Transverse colon (tissue), 4 donors: ENCODE data around the gene TRPV4.

Source experiments
- CTCF ChIP-seq, 5 experiments: fragments of 200-600 bp in 3 of 5; fragments of 450-650 bp in 2 of 5; sonication (generic) in 3 of 5; IDR thresholded peaks; 1 replicate in 2 of 5; 2 replicates in 3 of 5; pipeline ENCODE4 v1.5.1; 2016 to 2017; ENCODE audit warnings: antibody characterized with exemption in 5 of 5, inconsistent platforms in 3 of 5, mild to moderate bottlenecking in 2 of 5, moderate library complexity in 1 of 5
- EP300 ChIP-seq: sonication (generic); formaldehyde crosslinking; IDR thresholded peaks from one replicate; pipeline ENCODE4 v1.6.1; 2017; ENCODE audit warnings: antibody characterized with exemption, low read depth
- POLR2AphosphoS5 ChIP-seq, 3 donors: sonication (generic); formaldehyde crosslinking; IDR thresholded peaks; one replicate each; pipeline ENCODE4 v1.6.1; 2016; ENCODE audit warnings: antibody characterized with exemption in 3 of 3

GRCh38 chr12:109753054-109753401 lies 80.2 kb downstream of the TRPV4 start:
- TF ChIP-seq CTCF (IDR thresholded peaks at IDR 0.05) = no peak
- TF ChIP-seq POLR2AphosphoS5 (IDR thresholded peaks at IDR 0.05) = no peak
- no peak for TF ChIP-seq EP300
